Suppressor macrophage treated with lipopolysaccharide for 4 hours (primary cell): ENCODE measurements around the gene AP1S2.
A peak's percentile ranks its signal among the peaks of the same experiment; 100 is the strongest.
"Not testable (repeated sequence)": the region's sequence is repeated elsewhere in the genome, so short reads cannot be mapped to it uniquely, and the experiment has no call there.

Experiments
- DNase-seq: peaks from one replicate; pipeline ENCODE4 v3.0.0-alpha.2; 2020

AP1S2 gene

DNA sequence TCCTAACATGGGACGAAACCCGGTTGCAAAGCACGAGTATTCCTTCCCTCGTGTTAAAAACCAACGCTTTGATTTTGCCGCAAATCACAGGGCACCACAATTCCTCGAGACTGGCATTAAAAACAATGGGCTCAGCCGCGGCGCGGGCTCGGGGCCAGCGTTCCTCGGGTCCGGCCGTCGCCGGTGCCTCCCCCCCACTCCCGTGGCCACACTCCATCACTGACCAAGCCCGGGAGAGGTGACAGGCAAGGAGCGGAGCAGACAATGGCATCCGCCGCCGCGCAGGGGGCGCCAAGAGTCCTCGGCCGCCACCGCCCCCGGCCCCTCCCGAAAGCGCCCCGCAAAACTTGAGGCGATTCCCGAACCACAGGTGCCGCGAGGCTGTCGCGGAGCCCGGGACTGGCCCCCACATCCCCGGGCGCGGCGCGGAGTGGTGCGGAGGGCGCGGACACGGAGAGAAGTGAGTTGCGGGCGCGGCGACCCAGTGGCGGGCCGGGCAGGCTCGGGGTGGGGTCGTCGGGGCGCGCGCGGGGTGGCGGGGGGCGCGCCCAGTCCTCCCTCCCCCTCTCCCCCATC lies 445 bp downstream of the AP1S2 start:
- peak; percentile 45 for DNase-seq

DNA sequence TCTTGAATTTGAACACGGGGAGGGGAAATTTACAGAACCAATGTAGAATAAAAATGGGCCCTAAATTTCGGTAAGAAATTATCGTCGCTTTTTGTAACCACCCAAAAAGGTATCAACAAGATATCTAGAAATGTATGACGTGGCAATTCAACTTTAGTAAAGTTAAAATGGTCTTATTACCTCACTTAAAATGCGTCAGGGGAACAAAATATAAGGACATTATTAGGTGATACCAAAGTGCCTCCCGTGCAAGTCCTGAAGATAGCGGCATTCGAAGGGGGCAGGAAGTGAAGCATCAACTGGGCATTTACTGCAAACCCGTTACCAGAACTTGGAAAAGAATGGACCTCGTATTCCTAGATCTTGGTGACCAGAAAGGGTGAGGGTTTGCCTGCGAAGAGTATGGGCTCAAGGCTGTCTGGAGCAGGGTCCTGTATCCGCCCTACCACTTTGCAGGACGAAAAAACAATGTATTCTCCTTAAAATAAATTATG lies 980 bp downstream of the AP1S2 start:
- no peak for DNase-seq

DNA sequence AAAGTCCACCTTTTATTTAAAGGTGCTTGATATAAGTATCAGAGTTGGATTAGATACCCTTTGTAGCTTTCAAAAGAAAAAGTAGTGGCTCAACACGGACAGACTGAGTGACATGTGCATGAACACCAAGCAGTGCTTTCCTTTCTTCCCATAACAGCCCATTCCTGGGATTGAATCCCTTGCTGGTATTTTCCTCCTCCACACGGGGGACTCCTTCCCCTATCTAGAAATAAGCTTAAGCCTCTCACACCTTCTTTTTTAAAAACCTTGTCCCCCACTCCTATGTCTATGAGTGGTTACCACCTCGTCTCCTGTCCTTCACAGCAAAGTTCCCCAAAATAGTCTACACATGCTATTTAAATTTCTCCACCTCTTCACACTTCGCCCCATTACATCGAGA lies 5.1 kb downstream of the AP1S2 start:
- no peak for DNase-seq

DNA sequence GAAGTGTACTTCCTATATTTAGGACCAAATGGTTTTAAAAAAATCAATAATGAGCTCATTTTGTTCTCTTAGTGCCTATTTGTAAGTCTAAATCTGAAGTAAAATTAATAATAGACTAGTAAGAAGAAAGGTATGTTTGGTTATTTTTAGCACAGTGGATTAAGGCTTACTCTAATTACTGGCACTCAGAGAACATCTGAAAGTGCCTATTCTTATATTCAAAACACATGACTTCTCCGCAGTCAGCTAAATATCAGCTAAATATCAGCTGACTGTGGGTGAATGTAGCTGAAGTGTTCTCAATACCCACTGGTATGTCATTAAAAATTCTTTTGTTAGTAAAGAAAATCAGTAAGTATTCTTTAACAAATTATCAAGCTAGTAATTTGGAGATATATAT lies 6.0 kb downstream of the AP1S2 start:
- DNase-seq = no peak

DNA sequence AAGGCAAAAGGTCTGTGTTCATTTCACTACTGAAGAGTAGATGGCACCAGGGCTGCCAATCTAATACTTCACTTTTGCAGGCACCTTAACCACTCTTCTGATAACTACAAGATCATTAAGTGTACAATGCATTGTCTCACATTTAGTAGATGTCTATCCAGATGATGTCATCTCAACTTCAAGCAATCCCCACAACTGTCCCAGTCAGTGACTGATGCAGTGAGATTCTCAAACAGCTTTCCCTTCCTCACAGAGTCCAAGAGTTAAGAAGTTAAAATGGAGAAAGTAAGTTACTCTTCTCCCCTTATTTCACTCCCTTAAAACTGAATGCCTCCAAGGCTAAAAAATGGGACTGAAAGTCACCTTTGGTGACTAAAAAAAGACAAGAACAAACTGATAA lies 10.7 kb downstream of the AP1S2 start:
- DNase-seq = no peak

DNA sequence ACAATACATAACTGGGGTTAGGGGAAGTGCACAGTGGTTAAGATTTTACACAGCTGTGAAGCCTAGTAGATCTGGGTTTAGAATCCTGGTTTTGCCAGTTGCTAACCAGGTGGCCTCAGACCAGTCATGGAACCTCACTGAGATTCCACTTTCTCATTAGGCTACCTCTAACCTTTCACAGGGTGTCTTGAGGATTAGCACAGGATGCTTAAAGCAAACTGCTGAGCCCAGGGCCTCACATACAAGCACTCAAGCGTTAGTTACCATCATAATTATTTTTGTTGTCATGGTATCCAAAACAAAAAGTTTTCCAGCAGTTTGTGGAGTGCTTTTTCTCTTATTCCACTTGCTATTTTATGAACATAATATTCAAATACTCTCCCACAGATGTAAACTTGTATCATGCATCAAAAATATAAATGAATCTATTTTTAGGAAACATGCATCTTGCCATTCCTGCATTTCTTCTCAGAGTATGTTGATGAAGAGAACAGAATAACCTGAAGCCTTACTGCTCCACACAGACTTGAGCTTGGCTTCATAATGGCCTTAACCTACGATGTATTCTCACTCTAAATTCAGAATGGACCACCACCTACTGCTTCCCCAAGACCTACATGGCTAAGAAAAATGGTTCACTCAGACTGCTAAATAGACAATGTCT lies 12.6 kb downstream of the AP1S2 start:
- DNase-seq = no peak

DNA sequence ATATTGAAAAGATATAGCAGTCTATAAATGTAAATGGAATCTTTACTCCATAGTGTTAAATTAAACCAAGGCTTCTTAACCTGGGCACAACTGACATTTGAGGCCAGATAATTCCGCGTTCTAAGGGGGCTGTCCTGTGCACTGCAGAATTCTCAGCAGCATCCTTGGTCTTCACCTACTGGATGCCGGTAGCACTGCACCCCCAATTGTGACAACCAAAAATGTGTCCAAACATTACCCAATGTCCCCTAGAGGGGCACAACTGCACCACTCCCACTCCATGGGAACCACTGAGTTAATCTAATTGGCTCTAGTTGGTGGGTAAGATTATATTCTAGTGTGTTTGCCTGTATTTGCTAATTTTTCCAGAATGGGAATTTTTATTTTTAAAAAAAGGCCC lies 16.6 kb downstream of the AP1S2 start:
- no peak for DNase-seq

DNA sequence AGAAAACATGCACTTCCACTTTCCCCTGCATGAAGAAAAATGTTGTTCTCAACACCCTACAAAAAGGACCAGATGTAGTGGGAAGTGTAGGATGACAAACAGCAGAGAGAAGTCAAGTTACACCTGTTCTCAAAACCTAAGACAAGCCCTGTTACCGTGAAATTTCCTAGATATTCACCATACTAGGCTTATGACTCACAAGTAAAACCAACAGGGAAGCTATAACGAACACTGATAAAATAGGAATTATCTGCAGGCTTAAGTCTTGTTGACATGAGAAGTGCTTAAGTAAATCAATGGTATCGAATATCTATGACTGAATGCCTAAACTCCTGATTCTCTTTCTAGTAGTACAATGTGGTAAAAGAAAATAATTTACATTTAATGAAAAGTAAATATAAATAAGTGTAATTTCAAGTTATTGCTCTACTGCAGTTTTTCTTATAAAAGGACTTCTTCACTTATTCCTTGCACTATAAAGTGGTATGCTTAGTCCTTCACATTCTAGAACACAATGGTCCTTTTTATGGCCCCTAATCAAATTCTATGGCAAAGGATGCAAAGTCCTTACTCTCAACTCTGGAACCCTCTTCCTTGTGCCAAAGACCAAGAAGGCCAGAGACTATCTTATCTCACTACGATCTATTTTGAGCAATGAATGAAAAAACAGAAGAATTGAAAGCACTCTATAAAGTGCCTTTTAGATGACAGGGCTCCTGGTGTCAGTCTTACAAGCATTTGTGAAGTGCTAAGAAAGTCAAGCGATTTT lies 19.6 kb downstream of the AP1S2 start:
- DNase-seq = no peak

DNA sequence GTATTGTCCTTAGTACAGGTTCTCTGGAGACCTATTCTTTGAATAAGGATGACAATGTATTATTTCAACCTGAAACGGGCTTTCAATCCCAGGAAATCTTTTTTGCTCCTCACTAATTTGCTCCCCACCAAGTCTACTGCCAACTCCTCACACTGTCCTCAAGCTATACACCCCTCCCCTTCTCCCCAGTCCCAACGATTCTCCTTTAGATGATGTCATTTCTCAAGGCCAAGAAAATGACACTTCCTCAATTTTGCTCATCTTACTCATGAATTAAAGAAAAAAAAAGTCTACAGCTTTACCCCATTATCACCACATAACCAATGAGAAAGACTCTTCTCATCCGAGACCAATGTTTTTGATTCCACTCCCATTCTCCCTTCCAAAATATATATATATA lies 20.6 kb downstream of the AP1S2 start:
- DNase-seq = peak; percentile 44

DNA sequence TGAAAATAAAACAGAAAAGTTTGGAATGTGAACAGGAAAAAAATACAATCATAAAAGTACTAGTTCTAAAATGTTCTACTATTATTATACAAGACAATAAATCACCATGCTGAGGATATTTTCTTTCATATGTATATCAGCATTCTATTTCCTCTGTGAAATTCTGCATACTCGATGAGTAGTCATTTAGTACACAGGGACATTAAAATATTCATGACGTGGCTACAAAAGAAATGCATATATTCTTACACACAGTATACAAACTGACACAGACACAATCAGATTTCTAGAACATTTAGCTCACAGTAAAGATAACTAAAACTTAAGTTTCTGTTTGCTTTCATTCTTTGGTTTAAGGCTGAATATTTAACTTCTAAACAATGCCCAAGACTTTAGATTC lies 23.3 kb downstream of the AP1S2 start:
- not testable (repeated sequence) for DNase-seq

DNA sequence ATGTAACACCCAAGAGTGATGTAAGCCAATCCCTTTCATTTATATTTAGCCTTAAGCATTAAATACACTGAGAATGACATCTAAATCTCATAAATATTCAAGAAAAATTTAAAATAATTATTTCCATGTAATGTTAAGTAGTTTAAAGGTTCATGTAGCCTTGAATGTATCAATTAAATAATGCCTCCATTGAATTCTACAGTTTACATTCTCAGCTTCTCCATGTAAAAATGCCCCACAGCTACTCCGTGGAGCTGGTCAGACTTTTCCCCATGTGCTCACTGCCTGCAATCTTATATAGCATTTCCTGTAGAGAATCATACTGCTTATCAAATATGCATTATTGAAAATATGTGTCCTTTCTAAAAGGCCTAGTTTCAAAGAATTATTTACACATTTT lies 25.4 kb downstream of the AP1S2 start:
- no peak for DNase-seq

DNA sequence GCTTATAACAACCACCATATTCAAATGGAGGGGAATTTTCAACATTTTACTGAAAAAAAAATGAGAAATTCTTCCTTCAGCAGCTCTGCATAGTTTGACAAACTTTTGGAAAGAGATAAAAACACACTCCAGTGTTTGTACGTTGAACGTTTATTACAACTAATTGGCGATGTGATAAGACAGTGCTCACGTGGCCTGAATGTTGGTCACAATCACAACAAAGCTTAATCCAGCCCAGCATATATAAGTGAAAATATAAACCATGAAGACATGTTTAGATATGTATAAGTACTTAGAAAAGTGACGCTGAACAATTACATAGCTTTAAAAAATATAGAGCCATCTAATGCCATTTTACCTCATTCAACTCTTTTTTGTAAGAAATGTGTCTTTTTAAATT lies 28.7 kb downstream of the AP1S2 start:
- DNase-seq = no peak

DNA sequence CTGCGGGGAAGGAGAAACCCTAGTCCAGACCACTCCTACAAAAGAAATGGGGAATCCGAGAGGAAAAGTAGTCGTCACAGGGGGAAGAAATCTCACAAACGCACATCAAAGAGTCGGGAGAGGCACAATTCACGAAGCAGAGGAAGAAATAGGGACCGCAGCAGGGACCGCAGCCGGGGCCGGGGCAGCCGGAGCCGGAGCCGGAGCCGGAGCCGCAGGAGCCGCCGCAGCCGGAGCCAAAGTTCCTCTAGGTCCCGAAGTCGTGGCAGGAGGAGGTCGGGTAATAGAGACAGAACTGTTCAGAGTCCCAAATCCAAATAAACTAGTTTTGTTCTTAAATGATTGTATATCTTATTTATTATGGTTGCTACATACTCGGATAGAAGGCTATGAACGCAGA lies 31.7 kb downstream of the AP1S2 start:
- no peak for DNase-seq

DNA sequence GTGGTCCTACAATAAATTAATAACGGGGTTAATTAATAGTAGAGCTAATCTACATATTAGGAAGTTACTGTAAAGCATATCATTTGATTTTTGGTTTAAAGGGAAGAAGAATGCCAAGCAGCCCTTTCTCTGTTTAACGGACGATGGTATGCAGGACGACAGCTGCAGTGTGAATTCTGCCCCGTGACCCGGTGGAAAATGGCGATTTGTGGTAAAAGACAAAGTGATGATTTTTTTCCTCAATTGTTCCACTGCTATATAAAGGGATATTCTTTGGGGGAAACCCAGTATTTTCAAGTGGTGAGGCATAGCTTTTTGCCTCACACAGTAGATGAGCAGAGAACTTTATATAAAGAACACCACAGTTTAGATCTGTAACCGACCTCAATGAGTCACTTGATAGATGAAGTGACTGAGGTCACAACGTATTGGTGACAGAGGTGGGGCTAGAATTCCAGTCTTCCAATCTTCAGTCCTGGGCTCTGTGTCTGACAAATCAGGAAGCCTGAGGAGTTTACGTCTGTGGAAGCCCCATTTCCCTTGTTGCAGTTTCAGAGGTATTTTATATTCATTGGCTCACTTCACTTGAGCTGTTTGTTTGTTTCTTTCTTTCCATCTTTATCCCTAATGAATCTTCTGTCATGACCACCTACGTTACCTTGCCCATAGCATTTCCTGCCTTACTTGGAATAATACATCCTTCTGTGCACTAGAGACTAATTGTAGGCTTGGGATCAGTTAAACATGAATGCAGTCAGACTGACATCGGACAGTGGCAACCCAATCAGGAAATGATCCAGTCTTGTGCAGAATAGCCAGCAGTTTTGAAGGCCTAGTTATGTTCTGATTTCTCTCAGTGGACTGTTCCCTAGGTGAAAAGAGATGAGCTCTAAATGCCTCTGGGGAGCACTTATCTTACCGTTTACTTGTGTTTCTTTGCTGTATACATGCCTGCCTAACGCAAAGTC lies 34.2 kb downstream of the AP1S2 start:
- DNase-seq = no peak

DNA sequence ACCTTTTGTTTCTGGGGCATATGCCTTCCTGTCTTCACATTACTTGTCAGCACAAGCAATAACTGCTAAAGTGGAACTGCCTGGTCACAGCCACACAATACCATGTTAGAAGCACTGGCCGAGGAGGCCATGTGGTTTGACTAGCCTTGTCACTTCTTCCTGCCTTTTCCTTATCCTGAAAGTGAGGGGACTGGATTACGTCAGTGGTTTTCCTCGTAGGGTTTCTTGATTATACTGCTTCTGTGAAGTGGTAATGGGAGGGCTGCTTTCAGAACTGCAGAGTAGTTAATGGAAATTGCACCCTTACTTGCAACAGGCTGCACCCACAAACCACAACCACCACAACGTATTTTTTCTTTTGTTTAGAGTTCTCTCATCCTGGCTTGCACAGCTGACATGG lies 37.7 kb downstream of the AP1S2 start:
- DNase-seq = peak; percentile 11

DNA sequence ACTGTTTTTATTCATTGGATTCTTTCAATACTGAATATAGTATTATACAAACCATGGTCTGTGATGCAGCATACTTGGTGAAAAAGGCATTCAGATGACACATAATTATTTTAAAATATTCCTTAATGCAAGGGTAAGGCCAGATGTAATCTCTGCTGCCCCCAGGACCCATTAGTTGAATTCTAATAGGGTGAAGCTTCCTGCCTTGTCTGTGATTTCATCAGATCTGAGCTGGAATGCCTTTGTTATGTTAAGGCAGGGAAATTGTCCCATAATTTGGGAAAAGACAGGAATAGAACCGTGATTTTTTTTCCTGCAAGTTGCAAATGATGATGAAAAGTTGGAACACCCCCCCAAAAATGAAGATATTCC lies 38.2 kb downstream of the AP1S2 start:
- no peak for DNase-seq

DNA sequence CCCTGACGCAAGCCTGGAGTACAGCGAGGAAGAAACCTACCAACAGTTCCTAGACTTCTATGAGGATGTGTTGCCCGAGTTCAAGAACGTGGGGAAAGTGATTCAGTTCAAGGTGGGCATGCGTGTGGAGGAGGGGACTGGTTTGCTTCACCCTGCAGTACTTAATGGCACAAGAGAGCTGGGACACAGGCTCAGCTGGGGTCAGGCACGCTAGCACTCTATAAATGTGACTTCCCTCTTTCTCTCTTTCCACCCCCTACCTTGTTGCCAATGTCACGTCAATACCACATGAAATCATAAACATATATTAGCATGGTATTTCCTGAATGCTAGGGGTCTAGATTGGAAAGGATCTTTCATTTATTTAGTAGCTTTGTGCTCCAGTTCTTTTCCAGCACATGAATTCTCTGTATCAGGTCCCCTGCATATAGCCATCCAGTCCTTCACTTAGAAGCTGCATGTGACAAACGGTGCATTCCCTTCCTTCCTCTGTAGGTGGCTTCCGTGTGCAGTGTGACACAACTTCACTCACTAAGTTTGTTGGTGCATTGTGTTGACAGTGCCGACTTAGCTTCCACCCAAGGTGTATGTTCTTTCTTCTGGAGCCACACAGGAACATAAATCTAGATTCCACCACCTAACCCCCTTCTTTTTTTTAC lies 38.7 kb downstream of the AP1S2 start:
- no peak for DNase-seq

DNA sequence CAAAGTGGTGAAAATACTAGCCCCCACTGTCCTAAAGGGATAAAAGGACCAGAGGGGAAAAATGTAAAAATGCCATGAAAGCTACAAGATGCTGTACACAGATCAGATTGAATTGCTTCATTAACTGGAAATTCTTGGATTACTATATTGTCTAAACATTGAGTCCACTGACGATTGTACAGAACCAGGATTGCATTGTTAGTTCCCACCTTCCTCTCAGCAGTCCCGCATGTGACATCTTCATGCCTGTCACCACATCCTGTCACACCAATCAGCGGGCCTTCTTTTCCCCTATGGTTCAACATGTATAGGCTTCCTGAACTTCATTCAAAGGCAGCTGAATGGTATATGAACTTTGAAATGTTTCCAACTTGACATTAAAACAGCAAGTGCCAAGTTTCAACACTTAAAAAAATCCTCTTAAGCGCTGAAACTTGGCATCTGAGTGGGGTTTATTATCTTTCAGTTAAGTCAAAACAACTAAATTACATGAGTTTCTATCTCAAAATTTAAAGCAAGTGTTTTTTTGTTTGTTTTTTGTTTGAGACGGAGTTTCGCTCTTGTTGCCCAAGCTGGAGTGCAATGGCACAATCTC lies 39.7 kb downstream of the AP1S2 start:
- DNase-seq = peak; percentile 17

DNA sequence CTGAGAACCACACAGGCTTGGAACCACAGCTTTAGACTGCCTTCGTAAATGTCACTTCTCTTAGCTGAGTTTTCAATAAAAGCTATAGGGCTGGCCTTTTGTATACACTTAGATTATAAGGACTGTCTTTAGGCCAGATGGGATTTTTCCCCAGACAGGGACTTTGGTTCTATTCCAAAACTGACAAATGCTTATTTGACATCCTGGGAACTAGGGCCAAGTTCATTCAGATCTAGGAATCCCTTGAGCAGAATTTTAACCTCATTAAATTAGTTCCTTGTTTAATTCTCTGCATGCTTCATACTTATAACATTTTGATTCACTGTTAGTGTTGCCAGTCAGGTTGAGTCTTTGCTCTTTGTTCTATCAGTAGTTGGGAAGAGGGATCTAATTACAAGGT lies 41.2 kb downstream of the AP1S2 start:
- no peak for DNase-seq

DNA sequence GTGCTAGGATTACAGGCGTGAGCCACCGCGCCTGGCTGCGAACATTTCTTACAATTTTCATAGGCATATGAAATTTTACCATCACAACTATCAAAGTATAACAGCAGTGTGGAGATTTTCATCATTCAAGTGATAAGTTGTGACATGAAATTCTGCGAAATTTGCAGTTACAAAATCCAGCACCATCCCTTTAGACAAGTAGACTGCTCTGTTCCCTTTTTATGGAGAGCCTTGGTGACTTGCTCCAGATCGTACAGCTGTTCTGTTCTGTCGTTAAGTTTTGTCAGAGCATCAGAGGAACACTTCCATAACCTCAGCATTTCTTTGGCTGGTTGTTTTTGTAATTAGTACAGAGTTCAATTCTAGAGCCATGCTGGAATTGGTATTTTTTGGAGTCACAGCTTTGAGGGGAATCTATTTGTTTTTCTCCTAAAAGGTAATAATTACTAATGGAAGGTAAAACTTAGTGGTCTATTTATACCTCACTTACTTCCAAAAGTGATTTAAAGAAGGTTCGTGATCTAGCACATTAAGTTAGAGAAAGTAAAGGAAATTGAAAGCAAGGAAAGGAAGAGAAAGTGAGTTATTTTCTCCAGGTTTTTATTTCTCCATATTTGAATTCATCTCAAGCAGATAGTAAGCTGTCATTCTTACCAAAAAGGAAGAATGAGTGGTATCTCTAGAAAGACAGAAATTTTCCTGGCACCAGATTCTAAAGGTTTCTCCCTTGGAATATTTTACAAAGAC lies 42.2 kb downstream of the AP1S2 start:
- no peak for DNase-seq

DNA sequence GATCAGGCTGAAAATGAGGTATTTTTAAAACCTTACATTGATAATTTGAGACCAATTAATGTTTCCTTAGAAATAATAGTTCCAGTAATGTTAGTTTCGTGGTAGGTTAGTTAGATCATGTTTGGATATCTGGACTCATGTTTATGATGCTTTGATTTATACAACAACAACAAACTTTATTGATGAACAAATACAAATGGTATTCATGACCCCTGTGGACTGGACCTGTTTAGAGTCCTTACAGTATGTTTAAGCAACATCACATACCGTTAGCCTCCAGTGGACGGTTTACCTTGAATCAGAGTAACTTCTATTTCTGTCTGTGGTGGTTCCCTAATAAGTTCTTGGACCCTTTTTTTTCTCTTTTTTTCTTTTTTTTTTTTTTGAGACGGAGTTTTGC lies 46.4 kb downstream of the AP1S2 start:
- DNase-seq = no peak
